HL-60/S4 treated with retinoic acid at 250 ng/mL for 4 days and 3 days (cell line): Measurements from ENCODE around the gene TFDP1.

Experiments used
- in situ Hi-C: fragments of 300-500 bp; cut with MboI; formaldehyde crosslinking; loops from 2 replicates; pipeline ENCODE4 v1.7.0; 2022; ENCODE audit warnings: low sequenced_read_pairs

The TFDP1 gene

DNA sequence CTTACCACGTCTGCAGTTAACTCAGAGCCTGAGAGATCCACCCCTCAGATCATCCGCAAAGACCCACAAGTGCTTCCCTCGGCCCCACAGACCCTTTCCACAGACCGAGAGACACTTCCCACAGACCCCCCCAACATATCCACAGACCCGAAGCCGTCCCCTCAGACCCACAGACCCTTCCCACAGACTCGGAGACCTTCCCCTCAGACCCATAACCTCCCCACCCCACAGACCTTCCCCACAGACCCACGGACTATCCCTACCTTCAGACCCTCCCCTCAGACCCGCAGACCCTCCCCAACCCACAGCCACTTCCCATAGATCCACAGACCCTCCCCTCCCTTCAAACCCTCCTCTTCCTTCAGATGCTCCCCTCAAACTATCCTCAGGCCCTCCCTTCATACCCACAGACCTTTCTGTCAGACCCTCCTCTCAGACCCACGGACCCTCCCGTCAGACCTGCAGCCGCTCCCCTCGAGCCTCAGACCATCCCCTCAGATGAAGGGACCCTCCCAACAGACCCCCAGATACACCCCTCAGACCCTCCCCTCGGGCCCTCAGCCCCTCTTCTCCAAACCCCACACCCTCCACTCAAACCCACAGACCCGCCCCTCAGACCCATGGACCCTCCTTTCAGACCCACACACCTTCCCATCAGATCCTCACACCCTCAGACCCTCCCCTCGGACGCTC, 20.1 kb upstream of the TFDP1 start:
- in situ Hi-C loops = no loop called here

DNA sequence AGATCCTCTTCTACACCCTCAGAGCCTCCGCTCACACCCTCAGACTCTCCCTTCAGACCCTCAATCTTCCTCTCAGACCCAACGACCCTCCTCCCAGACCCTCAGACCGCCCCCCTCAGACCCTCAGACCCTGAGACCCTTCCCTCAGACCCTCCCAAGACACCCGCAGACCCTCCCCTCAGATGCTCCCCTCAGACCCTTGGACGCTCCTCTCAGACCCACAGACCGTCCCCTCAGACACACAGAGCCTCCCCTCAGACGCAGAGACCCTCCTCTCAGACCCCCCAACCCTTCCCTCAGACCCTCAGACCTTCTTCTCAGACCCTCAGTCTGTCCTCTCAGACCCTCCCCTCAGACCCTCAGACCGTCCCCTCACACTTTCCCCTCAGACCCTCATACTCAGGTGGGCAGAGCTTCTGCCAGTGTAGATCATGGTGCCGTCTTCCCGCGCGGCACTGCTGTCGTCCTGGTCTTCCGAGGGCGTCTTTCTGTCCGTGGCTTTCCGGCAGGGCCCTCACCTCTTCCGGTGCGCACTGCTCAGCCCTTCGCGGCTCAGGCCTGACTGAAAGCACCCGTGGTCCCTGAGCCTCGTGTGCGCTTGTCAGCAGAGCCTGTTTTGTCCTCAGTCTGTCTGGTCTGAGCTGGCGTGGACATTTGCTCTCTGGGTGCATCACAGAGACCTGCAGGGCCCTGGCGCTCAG, 18.9 kb upstream of the TFDP1 start:
- in situ Hi-C loops = no loop called here

GRCh38 chr13:113566227-113566561, 18.4 kb upstream of the TFDP1 start:
- in situ Hi-C loops = no loop called here

DNA sequence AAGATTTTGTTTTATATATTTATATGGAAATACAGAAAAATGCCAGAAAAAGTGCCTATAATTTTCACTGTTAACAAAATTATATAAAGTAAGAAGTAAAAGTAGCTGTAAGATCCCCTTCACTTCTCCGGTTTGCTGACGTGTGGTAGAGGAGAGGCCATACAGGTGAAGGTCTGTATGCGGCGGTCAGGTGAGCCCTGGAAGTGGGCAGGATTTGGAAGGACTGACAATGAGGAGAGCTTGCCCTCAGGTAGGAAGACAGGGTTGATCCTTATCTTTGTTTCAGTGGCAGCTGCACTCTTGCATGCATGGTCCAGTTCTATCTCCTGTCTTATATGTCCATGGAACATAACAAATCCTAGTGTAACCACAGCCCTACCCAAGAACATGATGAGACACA, 16.9 kb upstream of the TFDP1 start:
- in situ Hi-C loops = no loop called here

DNA sequence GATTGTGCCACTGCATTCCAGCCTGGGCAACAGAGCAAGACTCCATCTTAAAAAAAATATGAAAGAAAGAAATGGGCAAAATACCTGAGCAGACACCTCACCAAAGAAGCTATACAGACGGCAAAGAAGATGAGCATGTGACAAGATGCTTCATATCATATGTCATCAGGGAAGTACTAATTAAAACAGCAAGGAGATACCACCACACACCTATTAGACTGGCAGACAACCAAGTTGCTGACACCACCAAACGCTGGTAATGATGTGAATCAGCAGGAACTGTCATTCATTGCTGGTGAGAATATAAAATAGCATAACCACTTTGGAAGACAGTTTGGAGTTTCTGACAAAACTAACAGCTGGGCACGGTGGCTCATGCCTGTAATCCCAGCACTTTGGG, 11.5 kb upstream of the TFDP1 start:
- in situ Hi-C loops = no loop called here

GRCh38 chr13:113576597-113576996, 8.0 kb upstream of the TFDP1 start:
- in situ Hi-C loops = no loop called here

DNA sequence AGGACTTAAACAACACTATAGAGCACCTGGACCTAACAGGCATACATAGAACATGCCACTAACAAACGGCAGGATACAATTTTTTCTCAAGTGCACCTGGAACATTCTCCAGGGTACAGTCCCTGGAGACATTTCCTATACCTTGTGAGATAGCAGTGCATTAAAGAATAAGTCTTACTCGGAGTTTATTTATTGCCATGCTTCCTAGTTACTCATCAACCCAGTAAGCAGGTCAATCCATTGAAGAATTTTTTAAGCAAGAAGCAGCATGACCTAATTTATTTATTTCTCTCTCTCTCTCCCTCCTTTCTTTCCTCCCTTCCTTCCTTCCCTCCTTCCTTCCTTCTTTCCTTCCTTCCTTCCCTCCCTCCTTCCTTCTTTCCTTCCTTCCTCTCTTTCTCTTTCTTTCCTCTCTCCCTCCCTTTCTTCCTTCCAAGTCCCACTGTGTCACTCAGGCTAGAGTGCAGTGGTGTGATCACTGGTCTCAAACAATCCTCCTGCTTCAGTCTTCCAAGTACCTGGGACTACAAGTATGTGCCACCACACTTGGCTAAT, 6.6 kb upstream of the TFDP1 start:
- in situ Hi-C loops = no loop called here

DNA sequence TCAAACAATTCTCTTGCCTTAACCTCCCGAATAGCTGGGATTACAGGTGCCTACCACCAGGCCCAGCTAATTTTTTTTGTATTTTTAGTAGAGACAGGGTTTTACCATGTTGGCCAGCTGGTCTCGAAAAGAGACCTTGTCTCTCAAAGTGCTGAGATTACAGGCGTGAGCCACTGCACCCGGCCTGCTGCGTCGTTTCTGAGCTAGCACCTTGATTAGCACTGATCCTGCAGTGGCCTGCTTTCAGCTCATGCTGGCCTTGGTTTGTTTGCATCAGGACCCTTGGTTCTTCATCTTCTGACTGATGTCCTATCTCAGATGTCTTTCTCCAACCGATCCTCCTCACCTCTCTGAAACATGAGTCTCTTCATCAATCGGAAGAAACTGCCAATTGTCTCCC, 4.9 kb upstream of the TFDP1 start:
- in situ Hi-C loops = no loop called here

- in situ Hi-C loops = no loop called here
Observed at GRCh38 chr13:113581871-113582270, 2.7 kb upstream of the TFDP1 start.

DNA sequence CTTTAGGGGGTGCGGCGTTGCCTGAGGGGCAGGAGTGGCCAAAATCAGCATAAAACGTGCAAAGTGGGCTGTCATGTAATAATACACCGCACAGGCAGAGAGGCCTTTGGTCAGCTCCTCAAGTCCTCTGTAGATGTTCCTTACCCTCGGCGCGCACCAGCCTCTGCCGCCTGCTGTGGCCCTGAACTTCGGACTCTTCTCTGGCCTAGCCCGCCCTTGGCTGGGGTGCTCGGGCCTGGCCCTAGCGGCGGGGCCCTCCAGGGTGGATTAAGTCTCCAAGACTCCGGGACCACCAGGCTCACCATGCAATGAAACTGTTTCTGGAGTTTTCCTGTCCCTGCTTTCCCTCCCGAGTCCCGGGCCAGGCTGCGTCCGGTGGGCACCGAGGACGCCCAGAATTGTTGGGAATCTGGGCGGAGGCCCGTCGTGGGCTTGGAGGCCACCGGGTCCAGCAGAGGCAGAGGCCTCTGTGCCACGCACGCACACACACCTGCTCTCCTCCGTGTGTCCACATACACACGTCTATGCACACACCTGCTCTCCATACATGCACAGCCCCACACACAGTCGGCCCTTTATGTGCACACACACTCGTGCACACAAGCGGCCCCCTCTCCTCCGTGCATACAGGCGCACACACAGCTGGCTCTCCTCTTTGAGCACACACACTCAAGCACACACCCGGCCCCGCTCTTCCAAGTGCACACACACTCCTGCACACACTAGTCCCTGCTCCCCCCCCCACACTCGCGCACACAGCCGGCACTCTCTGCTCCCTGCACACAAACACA, 1.5 kb upstream of the TFDP1 start:
- in situ Hi-C loops = no loop called here

GRCh38 chr13:113584870-113585671, 518 bp downstream of the TFDP1 start:
- in situ Hi-C loops = no loop called here

GRCh38 chr13:113585896-113586295, 1.3 kb downstream of the TFDP1 start:
- in situ Hi-C loops = no loop called here

DNA sequence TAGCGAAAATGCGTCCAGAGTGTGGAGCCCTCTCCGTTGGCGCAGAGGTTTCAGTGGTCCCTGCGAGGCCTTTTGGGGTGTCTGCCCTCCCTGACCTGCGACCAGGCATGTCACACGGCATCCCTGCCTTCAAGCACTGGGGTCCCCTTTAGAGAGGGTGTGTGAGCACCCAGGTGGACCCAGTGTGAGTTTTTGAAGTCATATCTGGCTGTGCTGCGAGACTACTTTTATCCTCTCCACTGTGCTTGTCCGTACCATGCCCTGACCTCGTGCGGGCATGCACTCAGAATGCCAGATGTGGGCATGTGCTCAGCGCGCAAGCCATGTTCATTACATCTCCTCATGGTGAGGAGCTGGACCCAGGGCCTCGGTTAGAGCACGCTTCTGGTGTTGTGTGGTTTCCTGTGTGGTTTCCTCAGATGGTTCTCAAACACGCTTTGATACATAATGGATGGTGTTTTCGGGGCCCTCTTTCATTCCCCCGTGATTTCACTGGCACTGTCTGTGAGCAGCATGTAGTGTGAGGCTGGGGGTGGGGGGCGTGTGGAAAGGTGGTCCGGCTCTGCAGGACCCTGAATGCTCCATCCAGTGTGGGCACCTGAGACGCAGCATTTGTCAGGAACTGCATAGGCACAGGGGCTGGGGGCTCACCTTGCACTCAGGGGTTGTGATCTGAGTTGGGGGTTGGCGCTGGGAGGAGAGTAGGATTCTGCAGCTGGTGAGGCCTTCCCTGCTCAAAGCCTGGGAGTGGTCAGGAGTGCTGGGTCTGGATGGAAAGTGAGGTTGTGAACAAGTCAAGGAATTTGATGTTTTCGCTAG, 2.3 kb downstream of the TFDP1 start:
- in situ Hi-C loops = no loop called here

DNA sequence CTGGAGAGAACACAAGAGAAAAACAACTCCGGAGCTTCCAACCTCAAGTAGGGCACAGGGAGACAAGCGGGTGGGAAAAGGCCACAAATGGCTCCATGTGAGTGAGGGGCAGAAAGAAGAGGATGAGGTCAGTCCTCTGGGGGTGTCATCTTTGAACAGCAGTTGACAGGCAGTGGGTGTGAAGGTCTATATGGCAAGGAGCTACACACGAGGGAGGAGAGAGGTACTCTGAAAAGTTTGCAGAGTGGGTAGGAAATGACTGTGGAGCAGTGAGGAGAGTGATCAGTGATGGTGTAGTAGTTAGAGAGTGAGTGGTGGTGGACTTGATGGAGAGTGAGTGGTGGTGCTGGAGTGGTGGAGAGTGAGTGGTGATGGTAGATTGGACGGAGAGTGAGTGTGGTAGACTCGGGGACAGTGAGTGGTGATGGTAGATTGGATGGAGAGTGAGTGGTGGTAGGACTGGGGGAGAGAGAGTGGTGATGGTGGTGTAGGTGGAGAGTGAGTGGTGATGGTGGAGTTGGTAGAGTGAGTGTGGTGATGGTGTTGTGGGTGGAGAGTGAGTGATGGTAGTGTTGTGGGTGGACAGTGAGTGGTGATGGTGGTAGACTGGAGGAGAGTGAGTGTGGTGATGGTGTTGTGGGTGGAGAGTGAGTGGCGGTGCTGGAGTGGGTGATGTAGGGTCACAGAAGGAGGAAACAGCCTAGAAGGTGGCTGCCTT, 4.0 kb downstream of the TFDP1 start:
- in situ Hi-C loops = no loop called here

GRCh38 chr13:113589251-113589960, 4.9 kb downstream of the TFDP1 start:
- in situ Hi-C loops = no loop called here

- in situ Hi-C loops = no loop called here
Observed at GRCh38 chr13:113589961-113590339, 5.4 kb downstream of the TFDP1 start.

DNA sequence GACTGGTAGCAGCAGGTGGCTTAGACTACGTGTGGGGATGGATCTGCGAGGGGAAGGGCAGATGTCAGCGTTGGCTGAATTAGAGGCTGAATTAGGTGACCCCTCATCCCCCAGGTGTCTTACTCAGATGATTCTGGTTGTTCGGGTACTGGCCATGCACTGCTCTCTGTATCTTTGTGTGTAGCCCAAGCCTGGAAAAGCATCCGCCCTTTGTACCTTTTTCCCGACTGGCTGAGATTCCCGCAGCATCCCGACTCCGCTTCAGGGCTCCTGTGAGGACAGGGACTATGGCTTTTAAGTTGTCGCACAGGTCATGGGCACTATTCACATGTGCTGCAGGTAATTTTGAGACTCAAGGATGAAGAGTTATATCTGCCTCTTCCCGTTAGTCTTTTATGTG, 7.2 kb downstream of the TFDP1 start:
- in situ Hi-C loops = no loop called here

DNA sequence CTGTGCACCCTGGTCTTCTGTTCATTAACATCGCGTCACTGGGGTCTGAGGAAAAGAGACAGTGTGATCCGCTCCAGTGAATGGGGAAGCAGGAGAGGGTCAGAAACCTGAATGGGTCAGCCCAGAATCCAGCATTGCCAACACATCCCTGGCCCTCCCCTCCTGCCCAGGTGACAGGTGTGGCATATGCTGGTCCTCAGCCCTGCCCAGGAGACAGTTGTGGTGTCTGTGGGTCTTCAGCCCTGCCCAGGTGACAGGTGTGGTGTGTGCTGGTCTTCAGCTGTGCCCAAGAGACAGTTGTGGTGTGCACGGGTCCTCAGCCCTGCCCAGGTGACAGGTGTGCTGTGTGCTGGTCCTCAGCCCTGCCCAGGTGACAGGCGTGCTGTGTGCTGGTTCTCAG, 8.0 kb downstream of the TFDP1 start:
- in situ Hi-C loops = no loop called here
